ENCODE data around the gene BICD1. TPM values are rescaled to one million over a fixed set of nuclear protein-coding genes. Genes with fewer than 3 reads are reported as not detected.

The BICD1 gene
- total and polyA plus RNA-seq, 2 donors from 2014 or later, result 3.8 to 36.7 TPM

- Histone ChIP-seq H3K9me3 (ENCODE audit: control insufficient read depth in 2 of 3, insufficient read depth in 1 of 3, low read length in 3 of 3) (no peaks in the 10 kb centered on the region), H3K4me1 (ENCODE audit: control insufficient read depth in 2 of 3, insufficient read depth in 2 of 3, low read depth in 1 of 3, low read length in 3 of 3) (peaks cover 0 to 9% (median 2%) of the 10 kb centered on the region in 3 donors), H3K9ac (ENCODE audit: low read length in 3 of 3) (no peak overlapping the region), H3K27me3 (ENCODE audit: control insufficient read depth, insufficient read depth, low read length) (no peaks in the 10 kb centered on the region), H3K4me3 (ENCODE audit: low read length in 3 of 3) (no peak overlapping the region), H3K27ac (ENCODE audit: low read depth in 2 of 2, low read length in 2 of 2) (no peak overlapping the region), H3K36me3 (ENCODE audit: control insufficient read depth in 2 of 3, insufficient read depth in 3 of 3, low read length in 3 of 3) (no peaks in the 10 kb centered on the region)
- FAIRE-seq, result no peak
- no peak for TF ChIP-seq CTCF (IDR thresholded peaks at IDR 0.05; ENCODE audit: borderline replicate concordance, extremely low read depth, insufficient read depth)
- intact Hi-C loops (cut with DNase I), result no loop called here
- DNase-seq, result no peak
These were observed 10.7 kb downstream of the BICD1 start for GRCh38 chr12:32117316-32117715.

- Histone ChIP-seq H3K4me3 (ENCODE audit: low read length in 3 of 3) (no peak overlapping the region), H3K9ac (ENCODE audit: low read length in 3 of 3) (no peak overlapping the region), H3K9me3 (ENCODE audit: control insufficient read depth in 2 of 3, insufficient read depth in 1 of 3, low read length in 3 of 3) (no peaks in the 10 kb centered on the region), H3K36me3 (ENCODE audit: control insufficient read depth in 2 of 3, insufficient read depth in 3 of 3, low read length in 3 of 3) (no peaks in the 10 kb centered on the region), H3K27me3 (ENCODE audit: control insufficient read depth, insufficient read depth, low read length) (no peaks in the 10 kb centered on the region), H3K27ac (ENCODE audit: low read depth in 2 of 2, low read length in 2 of 2) (no peak overlapping the region), H3K4me1 (ENCODE audit: control insufficient read depth in 2 of 3, insufficient read depth in 2 of 3, low read depth in 1 of 3, low read length in 3 of 3) (peaks cover 0 to 9% (median 2%) of the 10 kb centered on the region in 3 donors)
- no peak for DNase-seq
- TF ChIP-seq CTCF (IDR thresholded peaks at IDR 0.05; ENCODE audit: borderline replicate concordance, extremely low read depth, insufficient read depth), result no peak
- intact Hi-C loops (cut with DNase I), result no loop called here
- no peak for FAIRE-seq
These were observed 12.2 kb downstream of the BICD1 start for GRCh38 chr12:32118806-32119205.

GRCh38 chr12:32120419-32120818, 13.8 kb downstream of the BICD1 start:
- Histone ChIP-seq H3K9ac (ENCODE audit: low read length in 3 of 3) (no peak overlapping the region), H3K27ac (ENCODE audit: low read depth in 2 of 2, low read length in 2 of 2) (no peak overlapping the region), H3K36me3 (ENCODE audit: control insufficient read depth in 2 of 3, insufficient read depth in 3 of 3, low read length in 3 of 3) (no peaks in the 10 kb centered on the region), H3K9me3 (ENCODE audit: control insufficient read depth in 2 of 3, insufficient read depth in 1 of 3, low read length in 3 of 3) (no peaks in the 10 kb centered on the region), H3K27me3 (ENCODE audit: control insufficient read depth, insufficient read depth, low read length) (no peaks in the 10 kb centered on the region), H3K4me3 (ENCODE audit: low read length in 3 of 3) (no peak overlapping the region), H3K4me1 (ENCODE audit: control insufficient read depth in 2 of 3, insufficient read depth in 2 of 3, low read depth in 1 of 3, low read length in 3 of 3) (peaks cover 0 to 4% (median 2%) of the 10 kb centered on the region in 3 donors)
- intact Hi-C loops (cut with DNase I), result no loop called here
- DNase-seq, result no peak
- FAIRE-seq, result no peak
- TF ChIP-seq CTCF (IDR thresholded peaks at IDR 0.05; ENCODE audit: borderline replicate concordance, extremely low read depth, insufficient read depth), result no peak

GRCh38 chr12:32124637-32125036, 18.0 kb downstream of the BICD1 start:
- Histone ChIP-seq H3K9me3 (ENCODE audit: control insufficient read depth in 2 of 3, insufficient read depth in 1 of 3, low read length in 3 of 3) (no peaks in the 10 kb centered on the region), H3K27ac (ENCODE audit: low read depth in 2 of 2, low read length in 2 of 2) (no peak overlapping the region), H3K4me1 (ENCODE audit: control insufficient read depth in 2 of 3, insufficient read depth in 2 of 3, low read depth in 1 of 3, low read length in 3 of 3) (no peaks in the 10 kb centered on the region), H3K9ac (ENCODE audit: low read length in 3 of 3) (no peak overlapping the region), H3K27me3 (ENCODE audit: control insufficient read depth, insufficient read depth, low read length) (no peaks in the 10 kb centered on the region), H3K4me3 (ENCODE audit: low read length in 3 of 3) (no peak overlapping the region), H3K36me3 (ENCODE audit: control insufficient read depth in 2 of 3, insufficient read depth in 3 of 3, low read length in 3 of 3) (no peaks in the 10 kb centered on the region)
- TF ChIP-seq CTCF (IDR thresholded peaks at IDR 0.05; ENCODE audit: borderline replicate concordance, extremely low read depth, insufficient read depth), result no peak
- FAIRE-seq, result no peak
- intact Hi-C loops (cut with DNase I), result no loop called here
- DNase-seq, result no peak
